ENCODE measurements around the gene OR7C2.

OR7C2 gene

DNA sequence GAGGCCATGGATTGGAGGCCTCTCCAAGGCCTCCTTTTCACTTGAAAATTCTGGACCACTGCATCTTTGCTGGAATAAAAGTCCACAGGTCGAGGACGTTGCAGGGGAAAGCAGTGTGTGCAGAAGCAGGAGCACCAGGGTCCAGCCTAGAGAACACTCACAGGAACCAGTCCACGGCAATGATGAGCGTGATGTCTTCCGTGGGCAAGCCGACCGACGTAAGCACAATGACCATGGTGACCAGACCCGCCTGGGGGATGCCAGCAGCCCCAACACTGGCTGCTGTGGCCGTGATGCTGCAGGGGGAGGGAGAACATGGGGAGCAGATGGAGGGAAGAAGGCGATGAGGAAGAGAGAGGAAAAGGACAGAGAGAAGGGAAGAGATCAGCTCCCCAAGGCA lies 11.5 kb downstream of the OR7C2 start:
- Histone ChIP-seq H3K36me3 (ENCODE audit: control insufficient read depth, insufficient read depth, low read length) (no peaks in the 10 kb centered on the region), H3K27me3 (replicated peaks; ENCODE audit: control insufficient read depth, insufficient read depth, low read length) (no peaks in the 10 kb centered on the region; the same call in 1 of the 2 replicates), H3K4me3 (replicated peaks; ENCODE audit: low read depth, low read length) (no peak overlapping the region)
- DNase-seq (ENCODE audit: extremely low read depth, insufficient read length) = no peak
- TF ChIP-seq, protein P1, sequence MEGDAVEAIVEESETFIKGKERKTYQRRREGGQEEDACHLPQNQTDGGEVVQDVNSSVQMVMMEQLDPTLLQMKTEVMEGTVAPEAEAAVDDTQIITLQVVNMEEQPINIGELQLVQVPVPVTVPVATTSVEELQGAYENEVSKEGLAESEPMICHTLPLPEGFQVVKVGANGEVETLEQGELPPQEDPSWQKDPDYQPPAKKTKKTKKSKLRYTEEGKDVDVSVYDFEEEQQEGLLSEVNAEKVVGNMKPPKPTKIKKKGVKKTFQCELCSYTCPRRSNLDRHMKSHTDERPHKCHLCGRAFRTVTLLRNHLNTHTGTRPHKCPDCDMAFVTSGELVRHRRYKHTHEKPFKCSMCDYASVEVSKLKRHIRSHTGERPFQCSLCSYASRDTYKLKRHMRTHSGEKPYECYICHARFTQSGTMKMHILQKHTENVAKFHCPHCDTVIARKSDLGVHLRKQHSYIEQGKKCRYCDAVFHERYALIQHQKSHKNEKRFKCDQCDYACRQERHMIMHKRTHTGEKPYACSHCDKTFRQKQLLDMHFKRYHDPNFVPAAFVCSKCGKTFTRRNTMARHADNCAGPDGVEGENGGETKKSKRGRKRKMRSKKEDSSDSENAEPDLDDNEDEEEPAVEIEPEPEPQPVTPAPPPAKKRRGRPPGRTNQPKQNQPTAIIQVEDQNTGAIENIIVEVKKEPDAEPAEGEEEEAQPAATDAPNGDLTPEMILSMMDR (IDR thresholded peaks at IDR 0.05; ENCODE audit: insufficient read depth, low read length, poor library complexity, severe bottlenecking) = no peak

DNA sequence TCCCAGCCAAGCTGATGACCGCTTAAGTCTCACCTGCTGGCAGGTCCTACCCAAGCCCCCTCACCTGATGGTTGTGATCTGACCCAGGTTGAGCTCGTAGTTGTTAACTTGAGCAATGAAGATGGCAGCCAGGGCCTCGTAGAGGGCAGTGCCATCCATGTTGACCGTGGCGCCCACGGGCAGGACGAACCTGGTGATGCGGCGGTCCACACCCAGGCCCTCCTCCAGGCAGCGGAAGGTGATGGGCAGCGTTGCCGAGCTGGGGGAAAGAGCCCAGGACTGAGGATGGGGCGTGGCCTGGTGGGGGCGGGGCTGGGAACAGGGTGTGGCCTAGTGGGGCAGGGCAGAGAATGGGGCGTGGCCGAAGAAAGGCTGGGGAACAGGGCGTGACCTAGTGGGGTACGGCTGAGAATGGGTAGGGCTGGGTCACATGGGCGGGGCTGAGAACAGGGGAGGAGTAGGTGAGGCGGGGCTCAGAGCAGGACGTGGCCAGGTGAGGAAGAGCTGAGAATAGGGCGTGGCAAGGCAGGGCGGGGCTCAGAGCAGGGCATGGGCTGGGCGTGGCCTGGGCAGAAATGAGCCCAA lies 12.9 kb downstream of the OR7C2 start:
- H3K36me3 ChIP-seq (ENCODE audit: control insufficient read depth, insufficient read depth, low read length) = no peaks in the 10 kb centered on the region
- DNase-seq (ENCODE audit: extremely low read depth, insufficient read length) = no peak
- no peak overlapping the region for H3K4me3 ChIP-seq (replicated peaks; ENCODE audit: low read depth, low read length)
- H3K27me3 ChIP-seq (replicated peaks; ENCODE audit: control insufficient read depth, insufficient read depth, low read length) = no peaks in the 10 kb centered on the region; the same call in 1 of the 2 replicates
- TF ChIP-seq, protein P1 (IDR thresholded peaks at IDR 0.05; ENCODE audit: insufficient read depth, low read length, poor library complexity, severe bottlenecking) = no peak

- Histone ChIP-seq H3K36me3 (ENCODE audit: control insufficient read depth, insufficient read depth, low read length) (no peaks in the 10 kb centered on the region), H3K27me3 (replicated peaks; ENCODE audit: control insufficient read depth, insufficient read depth, low read length) (no peaks in the 10 kb centered on the region; the same call in 1 of the 2 replicates), H3K4me3 (replicated peaks; ENCODE audit: low read depth, low read length) (no peak overlapping the region)
- TF ChIP-seq, protein P1 (IDR thresholded peaks at IDR 0.05; ENCODE audit: insufficient read depth, low read length, poor library complexity, severe bottlenecking) = no peak
- no peak for DNase-seq (ENCODE audit: extremely low read depth, insufficient read length)
These were observed 16.2 kb downstream of the OR7C2 start for GRCh38 chr19:14957464-14957863.

DNA sequence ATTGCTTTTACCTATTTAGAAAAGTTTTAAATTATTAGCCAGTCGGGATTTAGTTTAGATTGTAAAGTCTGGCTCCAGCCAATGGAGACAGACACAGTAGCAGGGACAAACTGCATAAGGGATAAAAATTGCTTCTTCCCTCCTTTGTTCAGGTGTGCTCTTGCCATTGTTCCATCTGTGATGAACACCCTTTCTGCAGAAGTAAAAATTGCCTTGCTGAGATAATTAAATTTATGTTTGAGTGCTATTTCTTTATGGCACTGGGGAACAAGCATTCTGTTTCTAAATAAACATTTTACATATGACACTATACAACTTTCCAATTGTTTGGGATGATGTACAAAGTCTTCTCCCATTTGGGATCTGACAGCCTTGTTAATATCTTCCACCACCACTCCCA lies 18.0 kb downstream of the OR7C2 start:
- Histone ChIP-seq H3K4me3 (replicated peaks; ENCODE audit: low read depth, low read length) (no peak overlapping the region), H3K27me3 (replicated peaks; ENCODE audit: control insufficient read depth, insufficient read depth, low read length) (no peaks in the 10 kb centered on the region; the same call in 1 of the 2 replicates), H3K36me3 (ENCODE audit: control insufficient read depth, insufficient read depth, low read length) (no peaks in the 10 kb centered on the region)
- TF ChIP-seq, protein P1 (IDR thresholded peaks at IDR 0.05; ENCODE audit: insufficient read depth, low read length, poor library complexity, severe bottlenecking) = no peak
- DNase-seq (ENCODE audit: extremely low read depth, insufficient read length) = no peak

GRCh38 chr19:14961956-14962685 lies 20.8 kb downstream of the OR7C2 start:
- TF ChIP-seq, protein P1 (IDR thresholded peaks at IDR 0.05; ENCODE audit: insufficient read depth, low read length, poor library complexity, severe bottlenecking) = no peak
- DNase-seq (ENCODE audit: extremely low read depth, insufficient read length) = no peak
- no peak overlapping the region for H3K4me3 ChIP-seq (replicated peaks; ENCODE audit: low read depth, low read length)
- no peaks in the 10 kb centered on the region; the same call in 1 of the 2 replicates for H3K27me3 ChIP-seq (replicated peaks; ENCODE audit: control insufficient read depth, insufficient read depth, low read length)
- no peaks in the 10 kb centered on the region for H3K36me3 ChIP-seq (ENCODE audit: control insufficient read depth, insufficient read depth, low read length)

Data from GM06990 (cell line).